GM19099 (cell line): ENCODE results near the gene CKMT1A.
"Not testable (repeated sequence)": the region's sequence is repeated elsewhere in the genome, so short reads cannot be mapped to it uniquely, and the experiment has no call there.

Experiments used
- POLR2A ChIP-seq: IDR thresholded peaks from 3 replicates; pipeline ENCODE4 v1.6.1; 2011; ENCODE audit warnings: low read depth; ENCODE audit not compliant: insufficient read length; ENCODE audit errors: extremely low read depth

Gene CKMT1A

GRCh38 chr15:43693148-43694022 lies at the start of gene CKMT1A:
Gene CKMT1A, plus strand, starts transcription at chr15:43693859. Its CDS starts 192 bp downstream, at chr15:43694051.
- TF ChIP-seq POLR2A, result not testable (repeated sequence)

GRCh38 chr15:43648649-43649429 lies 44.8 kb upstream of the CKMT1A start, which contains the start of gene CATSPER2:
Gene CATSPER2, minus strand, starts transcription at chr15:43648844. Its CDS starts 783 bp downstream, at chr15:43648061.
- TF ChIP-seq POLR2A, result no peak

GRCh38 chr15:43702174-43702573 lies 8.5 kb downstream of the CKMT1A start:
- no peak for TF ChIP-seq POLR2A

- TF ChIP-seq POLR2A, result no peak
Measured at GRCh38 chr15:43702701-43703424, 9.2 kb downstream of the CKMT1A start.

- no peak for TF ChIP-seq POLR2A
Measured at GRCh38 chr15:43723151-43723550, 29.5 kb downstream of the CKMT1A start.

GRCh38 chr15:43735416-43735815 lies 41.8 kb downstream of the CKMT1A start:
- TF ChIP-seq POLR2A, result no peak

- peak; percentile 89 for TF ChIP-seq POLR2A
Measured at GRCh38 chr15:43746245-43746902, 52.7 kb downstream of the CKMT1A start, which contains the start of gene PDIA3. Gene PDIA3, plus strand, starts transcription at chr15:43746438. Its CDS starts 102 bp downstream, at chr15:43746540.

GRCh38 chr15:43748376-43748775 lies 54.7 kb downstream of the CKMT1A start:
- no peak for TF ChIP-seq POLR2A
